ENCODE results near the gene SLC66A3. TPM values are rescaled to one million over a fixed set of nuclear protein-coding genes. Genes with fewer than 3 reads are reported as not detected.
A peak's percentile ranks its signal among the peaks of the same experiment; 100 is the strongest.

SLC66A3 gene
- total RNA-seq, 3 donors from 2014 or later: 47.6 to 111 (median 62.6) TPM

- intact Hi-C loops (cut with DNase I; ENCODE audit: low total_unique reads): no loop called here
- H3K27me3 ChIP-seq: no peaks in the 10 kb centered on the region
- peak in 1 of 2 donors; percentile 8 for DNase-seq (ENCODE audit: low spot score in 2 of 2)
- H3K36me3 ChIP-seq: no peaks in the 10 kb centered on the region
- H3K4me3 ChIP-seq: no peak overlapping the region
- TF ChIP-seq CTCF (IDR thresholded peaks at IDR 0.05) (no peak), POLR2AphosphoS5 (IDR thresholded peaks at IDR 0.05) (no peak), POLR2A (IDR thresholded peaks at IDR 0.05) (no peak)
- H3K9me3 ChIP-seq: no peaks in the 10 kb centered on the region
- H3K27ac ChIP-seq: no peak overlapping the region
- H3K4me1 ChIP-seq: no peaks in the 10 kb centered on the region
These were observed 4.4 kb downstream of the SLC66A3 start for GRCh38 chr2:11159574-11160170.

- H3K36me3 ChIP-seq: no peaks in the 10 kb centered on the region
- TF ChIP-seq POLR2AphosphoS5 (IDR thresholded peaks at IDR 0.05) (no peak), CTCF (IDR thresholded peaks at IDR 0.05) (no peak), POLR2A (IDR thresholded peaks at IDR 0.05) (no peak)
- no peaks in the 10 kb centered on the region for H3K27me3 ChIP-seq
- no peaks in the 10 kb centered on the region for H3K9me3 ChIP-seq
- no peaks in the 10 kb centered on the region for H3K4me1 ChIP-seq
- H3K27ac ChIP-seq: no peak overlapping the region
- intact Hi-C loops (cut with DNase I; ENCODE audit: low total_unique reads): no loop called here
- H3K4me3 ChIP-seq: no peak overlapping the region
- DNase-seq (ENCODE audit: low spot score in 2 of 2): peak in 1 of 2 donors; percentile 2
These were observed 5.0 kb downstream of the SLC66A3 start for GRCh38 chr2:11160256-11160655.

DNA sequence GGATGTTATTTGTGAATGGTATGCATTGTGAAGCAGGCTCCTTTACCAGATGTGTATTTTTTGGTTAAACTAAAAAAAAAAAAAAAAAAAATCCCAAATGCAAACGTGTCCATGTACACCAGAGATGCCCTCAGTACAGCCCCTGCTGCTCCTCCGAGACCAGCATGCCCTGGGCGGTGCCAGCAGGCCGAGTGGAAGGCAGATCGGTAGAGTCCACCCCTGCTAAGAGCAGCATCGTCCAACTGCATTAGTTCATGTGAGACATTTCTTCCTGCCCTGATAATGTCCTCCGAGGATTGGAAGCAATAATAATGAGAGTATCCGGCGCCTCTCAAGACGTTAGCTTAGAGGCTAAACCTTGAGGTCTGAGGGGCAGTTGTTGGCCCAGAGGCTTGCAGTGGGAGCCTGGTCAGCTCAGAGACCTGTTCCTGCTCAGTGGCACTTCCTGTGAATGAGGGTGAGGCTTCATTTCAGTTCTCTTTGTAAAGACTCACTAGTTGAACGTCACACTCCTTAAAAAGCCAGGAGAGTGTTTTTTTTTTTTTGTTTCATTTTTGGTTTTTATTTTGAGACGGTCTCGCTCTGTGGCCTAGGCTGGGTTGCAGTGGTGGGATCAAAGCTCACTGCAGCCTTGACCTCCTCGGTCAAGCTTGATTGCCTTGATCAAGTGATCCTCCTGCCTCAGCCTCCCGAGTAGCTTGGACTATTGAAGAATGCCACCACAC lies 5.6 kb downstream of the SLC66A3 start:
- TF ChIP-seq POLR2A (IDR thresholded peaks at IDR 0.05) (no peak), CTCF (IDR thresholded peaks at IDR 0.05) (no peak)
- Histone ChIP-seq H3K27me3 (no peaks in the 10 kb centered on the region), H3K36me3 (no peaks in the 10 kb centered on the region), H3K27ac (no peak overlapping the region), H3K4me3 (no peak overlapping the region), H3K4me1 (no peaks in the 10 kb centered on the region), H3K9me3 (no peaks in the 10 kb centered on the region)
- DNase-seq (ENCODE audit: low spot score in 2 of 2): peak in 1 of 2 donors; percentile 11
- intact Hi-C loops (cut with DNase I; ENCODE audit: low total_unique reads): no loop called here

DNA sequence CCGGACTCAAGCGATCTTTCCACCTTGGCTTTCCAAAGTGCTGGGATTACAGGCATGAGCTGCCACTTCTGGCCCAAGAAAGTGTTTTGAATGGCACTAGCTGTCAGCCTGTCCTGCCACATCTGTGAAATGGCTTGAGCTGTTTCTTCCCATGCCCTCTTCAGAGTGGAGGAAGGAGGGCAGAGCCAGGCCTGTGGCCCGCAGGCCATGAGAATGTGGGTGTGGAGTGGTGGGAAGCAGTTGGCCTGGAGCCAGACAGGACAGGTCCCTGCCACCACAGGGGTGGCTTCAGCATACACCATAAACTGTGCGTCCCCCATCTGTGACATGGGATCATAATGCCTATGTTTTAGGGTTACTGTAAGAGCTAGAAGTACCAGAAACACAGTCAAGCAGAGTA lies 6.5 kb downstream of the SLC66A3 start:
- Histone ChIP-seq H3K27ac (no peak overlapping the region), H3K9me3 (no peaks in the 10 kb centered on the region), H3K27me3 (no peaks in the 10 kb centered on the region), H3K4me3 (no peak overlapping the region), H3K4me1 (no peaks in the 10 kb centered on the region), H3K36me3 (no peaks in the 10 kb centered on the region)
- intact Hi-C loops (cut with DNase I; ENCODE audit: low total_unique reads): no loop called here
- TF ChIP-seq POLR2A (IDR thresholded peaks at IDR 0.05) (no peak), CTCF (IDR thresholded peaks at IDR 0.05) (no peak), POLR2AphosphoS5 (IDR thresholded peaks at IDR 0.05) (no peak)
- DNase-seq (ENCODE audit: low spot score in 2 of 2): peak in 1 of 2 donors; percentile 15

All from breast epithelium (tissue), 4 donors.